ENCODE results near the gene ABHD1.

The ABHD1 gene

GRCh38 chr2:27154488-27154887, 30.9 kb downstream of the ABHD1 start:
- TF ChIP-seq CTCF (IDR thresholded peaks at IDR 0.05) = no peak

DNA sequence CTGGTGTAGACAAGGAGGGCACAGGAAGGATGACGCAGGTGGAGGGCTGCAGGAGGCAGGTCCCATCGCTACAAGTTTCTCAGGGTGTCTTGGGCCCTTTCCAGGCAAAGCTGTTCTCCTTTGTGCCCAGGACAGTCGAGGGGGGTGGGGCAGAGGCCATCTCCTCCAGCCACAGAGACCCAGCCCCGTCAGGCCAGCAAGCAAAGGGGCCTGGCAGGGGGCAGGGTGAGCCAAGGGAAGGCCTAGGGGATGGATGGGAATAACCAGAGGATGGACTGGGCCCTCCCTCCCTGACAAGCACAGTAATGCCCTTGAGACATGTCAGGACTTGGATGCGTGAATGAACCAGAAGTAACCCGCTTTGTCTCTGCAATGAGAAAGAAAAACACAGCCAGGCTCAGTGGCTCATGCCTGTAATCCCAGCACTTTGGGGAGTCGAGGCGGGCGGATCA, 31.5 kb downstream of the ABHD1 start:
- TF ChIP-seq CTCF (IDR thresholded peaks at IDR 0.05) = no peak

DNA sequence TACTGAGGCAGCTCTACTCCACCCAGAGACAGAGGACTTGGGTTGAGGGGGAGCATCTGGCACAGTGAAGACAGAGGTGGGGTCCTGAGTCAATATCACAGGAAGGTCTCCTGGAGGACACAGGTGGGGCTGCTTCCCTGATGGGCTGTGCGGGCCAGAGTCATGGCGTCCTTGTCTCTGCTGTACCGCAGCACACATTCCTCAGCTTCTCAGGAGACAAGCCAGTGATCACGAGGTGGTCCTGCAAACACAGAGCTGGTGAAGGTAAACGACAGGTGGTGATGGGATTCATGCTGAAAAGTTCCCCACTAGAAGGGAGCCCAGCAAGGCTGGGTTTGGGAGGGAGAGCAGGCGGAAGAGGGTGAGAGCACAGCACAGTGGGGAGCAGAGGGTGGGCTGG, 34.9 kb downstream of the ABHD1 start:
- no peak for TF ChIP-seq CTCF (IDR thresholded peaks at IDR 0.05)

GRCh38 chr2:27159271-27159670, 35.7 kb downstream of the ABHD1 start:
- no peak for TF ChIP-seq CTCF (IDR thresholded peaks at IDR 0.05)

- no peak for TF ChIP-seq CTCF (IDR thresholded peaks at IDR 0.05)
Observed at GRCh38 chr2:27160191-27160590, 36.6 kb downstream of the ABHD1 start.

GRCh38 chr2:27162151-27163121, 38.8 kb downstream of the ABHD1 start:
- TF ChIP-seq CTCF (IDR thresholded peaks at IDR 0.05) = no peak

- no peak for TF ChIP-seq CTCF (IDR thresholded peaks at IDR 0.05)
Observed at GRCh38 chr2:27164960-27165763, 41.5 kb downstream of the ABHD1 start.

Measured in LNCAP (cell line).